ENCODE results near the gene FLRT1.

Gene FLRT1, protein sequence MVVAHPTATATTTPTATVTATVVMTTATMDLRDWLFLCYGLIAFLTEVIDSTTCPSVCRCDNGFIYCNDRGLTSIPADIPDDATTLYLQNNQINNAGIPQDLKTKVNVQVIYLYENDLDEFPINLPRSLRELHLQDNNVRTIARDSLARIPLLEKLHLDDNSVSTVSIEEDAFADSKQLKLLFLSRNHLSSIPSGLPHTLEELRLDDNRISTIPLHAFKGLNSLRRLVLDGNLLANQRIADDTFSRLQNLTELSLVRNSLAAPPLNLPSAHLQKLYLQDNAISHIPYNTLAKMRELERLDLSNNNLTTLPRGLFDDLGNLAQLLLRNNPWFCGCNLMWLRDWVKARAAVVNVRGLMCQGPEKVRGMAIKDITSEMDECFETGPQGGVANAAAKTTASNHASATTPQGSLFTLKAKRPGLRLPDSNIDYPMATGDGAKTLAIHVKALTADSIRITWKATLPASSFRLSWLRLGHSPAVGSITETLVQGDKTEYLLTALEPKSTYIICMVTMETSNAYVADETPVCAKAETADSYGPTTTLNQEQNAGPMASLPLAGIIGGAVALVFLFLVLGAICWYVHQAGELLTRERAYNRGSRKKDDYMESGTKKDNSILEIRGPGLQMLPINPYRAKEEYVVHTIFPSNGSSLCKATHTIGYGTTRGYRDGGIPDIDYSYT

GRCh38 chr11:64035576-64035975, at the start of gene FLRT1:
TSS of gene FLRT1 (plus strand) at chr11:64035931. CDS start at chr11:64116268, 80,337 bp downstream.
- no peak for DNase-seq (ENCODE audit: low spot score)
- H3K4me3 Mint-ChIP-seq, result peak within 1 kb of the TSS; percentile 26
- peaks cover 23% of the 10 kb centered on the region for H3K27me3 Mint-ChIP-seq (ENCODE audit: low read depth)

GRCh38 chr11:63986156-63986931, 49.4 kb upstream of the FLRT1 start, which contains the start of gene OTUB1:
TSS of gene OTUB1 (plus strand) at chr11:63986438. CDS start at chr11:63986457, 19 bp downstream.
- DNase-seq (ENCODE audit: low spot score), result peak; percentile 85
- H3K4me3 Mint-ChIP-seq, result peak within 1 kb of the TSS; percentile 98
- peak within 1 kb of the TSS; percentile 99 for H3K27ac Mint-ChIP-seq
- peaks cover 25% of the 10 kb centered on the region for H3K4me1 Mint-ChIP-seq (ENCODE audit: low read depth)
- no peaks in the 10 kb centered on the region for H3K9me3 Mint-ChIP-seq
- H3K36me3 Mint-ChIP-seq (ENCODE audit: low read depth), result peaks cover 31% of the 10 kb centered on the region
- H3K27me3 Mint-ChIP-seq (ENCODE audit: low read depth), result no peaks in the 10 kb centered on the region

More at GRCh38 chr11:64035576-64035975, at the start of gene FLRT1:
- no peaks in the 10 kb centered on the region for H3K4me1 Mint-ChIP-seq (ENCODE audit: low read depth)
- no peak within 1 kb of the TSS for H3K27ac Mint-ChIP-seq
- no peaks in the 10 kb centered on the region for H3K9me3 Mint-ChIP-seq
- H3K36me3 Mint-ChIP-seq (ENCODE audit: low read depth), result peaks cover 2% of the 10 kb centered on the region

DNA sequence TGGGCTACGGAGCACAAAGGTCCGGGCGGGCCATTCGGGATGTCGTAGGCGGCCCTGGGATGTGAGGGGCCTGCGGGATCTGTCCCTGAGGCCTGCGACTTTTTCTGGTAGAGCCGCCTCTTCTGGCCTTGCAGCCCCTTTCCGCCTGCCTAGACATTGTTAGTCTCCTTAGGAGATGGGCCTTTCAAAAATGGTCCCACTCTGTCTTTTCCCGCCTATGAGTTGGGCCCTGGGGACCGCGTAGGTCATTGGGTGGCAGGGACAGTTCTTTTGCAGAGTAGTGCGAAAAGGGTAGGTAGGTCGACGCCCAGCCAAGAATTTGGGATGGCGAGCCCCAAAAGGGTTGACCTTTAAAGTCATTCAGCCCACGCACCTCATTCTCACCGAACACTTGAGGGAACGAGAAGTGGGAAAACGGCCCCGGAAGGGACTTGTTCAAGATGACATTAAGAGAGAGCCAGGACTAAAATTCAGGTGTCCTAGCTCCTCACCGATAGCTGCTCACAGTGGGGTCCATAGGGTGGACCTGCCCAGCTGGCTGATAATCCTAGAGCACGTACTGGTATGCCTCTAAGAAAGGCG, 48.7 kb upstream of the FLRT1 start:
- peak overlapping the region; percentile 73 for H3K4me3 Mint-ChIP-seq
- no peaks in the 10 kb centered on the region for H3K9me3 Mint-ChIP-seq
- H3K4me1 Mint-ChIP-seq (ENCODE audit: low read depth), result peaks cover 27% of the 10 kb centered on the region
- no peaks in the 10 kb centered on the region for H3K27me3 Mint-ChIP-seq (ENCODE audit: low read depth)
- H3K36me3 Mint-ChIP-seq (ENCODE audit: low read depth), result peaks cover 36% of the 10 kb centered on the region
- H3K27ac Mint-ChIP-seq, result peak overlapping the region; percentile 52
- DNase-seq (ENCODE audit: low spot score), result no peak

GRCh38 chr11:63991558-63991957, 44.2 kb upstream of the FLRT1 start:
- H3K4me3 Mint-ChIP-seq, result no peak overlapping the region
- no peak for DNase-seq (ENCODE audit: low spot score)
- no peaks in the 10 kb centered on the region for H3K9me3 Mint-ChIP-seq
- H3K36me3 Mint-ChIP-seq (ENCODE audit: low read depth), result peaks cover 35% of the 10 kb centered on the region
- no peak overlapping the region for H3K27ac Mint-ChIP-seq
- peaks cover 19% of the 10 kb centered on the region for H3K4me1 Mint-ChIP-seq (ENCODE audit: low read depth)
- H3K27me3 Mint-ChIP-seq (ENCODE audit: low read depth), result no peaks in the 10 kb centered on the region

DNA sequence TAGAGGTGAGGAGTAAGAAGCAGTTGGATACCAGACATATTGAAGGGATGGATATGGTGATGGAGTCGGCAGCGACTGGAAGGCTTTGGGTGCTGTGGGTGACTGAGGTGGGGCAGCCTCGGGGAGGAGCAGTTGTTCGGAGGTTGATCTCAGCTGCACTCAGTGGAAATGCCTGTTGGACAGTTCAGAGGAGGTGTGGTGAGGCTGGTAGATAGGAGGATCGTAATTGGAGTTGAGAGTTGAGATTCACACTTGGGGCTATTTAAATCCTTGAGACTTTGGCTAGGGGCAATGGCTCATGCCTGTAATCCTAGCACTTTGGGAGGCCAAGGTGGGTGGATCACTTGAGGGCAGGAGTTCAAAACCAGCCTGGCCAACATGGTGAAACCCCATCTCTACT, 42.6 kb upstream of the FLRT1 start:
- Mint-ChIP-seq H3K4me1 (ENCODE audit: low read depth) (peaks cover 11% of the 10 kb centered on the region), H3K27me3 (ENCODE audit: low read depth) (no peaks in the 10 kb centered on the region), H3K4me3 (no peak overlapping the region), H3K27ac (peak overlapping the region; percentile 38), H3K36me3 (ENCODE audit: low read depth) (peaks cover 42% of the 10 kb centered on the region), H3K9me3 (no peaks in the 10 kb centered on the region)
- no peak for DNase-seq (ENCODE audit: low spot score)

GRCh38 chr11:63993993-63994392, 41.7 kb upstream of the FLRT1 start:
- no peaks in the 10 kb centered on the region for H3K9me3 Mint-ChIP-seq
- no peaks in the 10 kb centered on the region for H3K27me3 Mint-ChIP-seq (ENCODE audit: low read depth)
- H3K36me3 Mint-ChIP-seq (ENCODE audit: low read depth), result peaks cover 39% of the 10 kb centered on the region
- H3K4me1 Mint-ChIP-seq (ENCODE audit: low read depth), result peaks cover 5% of the 10 kb centered on the region
- no peak for DNase-seq (ENCODE audit: low spot score)
- H3K4me3 Mint-ChIP-seq, result no peak overlapping the region
- no peak overlapping the region for H3K27ac Mint-ChIP-seq

DNA sequence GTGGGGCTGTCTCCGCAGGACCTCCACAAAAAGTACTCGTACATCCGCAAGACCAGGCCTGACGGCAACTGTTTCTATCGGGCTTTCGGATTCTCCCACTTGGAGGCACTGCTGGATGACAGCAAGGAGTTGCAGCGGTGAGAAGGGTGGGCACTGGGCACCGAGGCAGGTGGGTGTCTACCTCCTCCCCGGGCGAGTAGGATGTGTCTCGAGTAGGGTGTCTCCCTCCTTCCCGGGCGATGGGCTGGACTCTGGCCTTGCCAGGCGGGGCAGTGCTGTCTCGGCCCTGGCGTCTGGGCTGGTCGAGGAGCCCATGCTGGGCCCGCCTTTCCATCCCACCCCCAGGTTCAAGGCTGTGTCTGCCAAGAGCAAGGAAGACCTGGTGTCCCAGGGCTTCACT, 39.2 kb upstream of the FLRT1 start:
- peaks cover 23% of the 10 kb centered on the region for H3K36me3 Mint-ChIP-seq (ENCODE audit: low read depth)
- peaks cover 2% of the 10 kb centered on the region for H3K27me3 Mint-ChIP-seq (ENCODE audit: low read depth)
- peaks cover 8% of the 10 kb centered on the region for H3K4me1 Mint-ChIP-seq (ENCODE audit: low read depth)
- H3K27ac Mint-ChIP-seq, result no peak overlapping the region
- no peak for DNase-seq (ENCODE audit: low spot score)
- no peak overlapping the region for H3K4me3 Mint-ChIP-seq
- no peaks in the 10 kb centered on the region for H3K9me3 Mint-ChIP-seq

- Mint-ChIP-seq H3K9me3 (no peaks in the 10 kb centered on the region), H3K4me1 (ENCODE audit: low read depth) (peaks cover 6% of the 10 kb centered on the region), H3K27me3 (ENCODE audit: low read depth) (peaks cover 2% of the 10 kb centered on the region), H3K36me3 (ENCODE audit: low read depth) (peaks cover 20% of the 10 kb centered on the region), H3K27ac (no peak overlapping the region), H3K4me3 (no peak overlapping the region)
- no peak for DNase-seq (ENCODE audit: low spot score)
Measured at GRCh38 chr11:63997104-63997700, 38.5 kb upstream of the FLRT1 start.

GRCh38 chr11:63997801-63998337, 37.9 kb upstream of the FLRT1 start:
- H3K27me3 Mint-ChIP-seq (ENCODE audit: low read depth), result peaks cover 2% of the 10 kb centered on the region
- peaks cover 6% of the 10 kb centered on the region for H3K4me1 Mint-ChIP-seq (ENCODE audit: low read depth)
- peak overlapping the region; percentile 55 for H3K27ac Mint-ChIP-seq
- no peak overlapping the region for H3K4me3 Mint-ChIP-seq
- peaks cover 19% of the 10 kb centered on the region for H3K36me3 Mint-ChIP-seq (ENCODE audit: low read depth)
- no peak for DNase-seq (ENCODE audit: low spot score)
- no peaks in the 10 kb centered on the region for H3K9me3 Mint-ChIP-seq

DNA sequence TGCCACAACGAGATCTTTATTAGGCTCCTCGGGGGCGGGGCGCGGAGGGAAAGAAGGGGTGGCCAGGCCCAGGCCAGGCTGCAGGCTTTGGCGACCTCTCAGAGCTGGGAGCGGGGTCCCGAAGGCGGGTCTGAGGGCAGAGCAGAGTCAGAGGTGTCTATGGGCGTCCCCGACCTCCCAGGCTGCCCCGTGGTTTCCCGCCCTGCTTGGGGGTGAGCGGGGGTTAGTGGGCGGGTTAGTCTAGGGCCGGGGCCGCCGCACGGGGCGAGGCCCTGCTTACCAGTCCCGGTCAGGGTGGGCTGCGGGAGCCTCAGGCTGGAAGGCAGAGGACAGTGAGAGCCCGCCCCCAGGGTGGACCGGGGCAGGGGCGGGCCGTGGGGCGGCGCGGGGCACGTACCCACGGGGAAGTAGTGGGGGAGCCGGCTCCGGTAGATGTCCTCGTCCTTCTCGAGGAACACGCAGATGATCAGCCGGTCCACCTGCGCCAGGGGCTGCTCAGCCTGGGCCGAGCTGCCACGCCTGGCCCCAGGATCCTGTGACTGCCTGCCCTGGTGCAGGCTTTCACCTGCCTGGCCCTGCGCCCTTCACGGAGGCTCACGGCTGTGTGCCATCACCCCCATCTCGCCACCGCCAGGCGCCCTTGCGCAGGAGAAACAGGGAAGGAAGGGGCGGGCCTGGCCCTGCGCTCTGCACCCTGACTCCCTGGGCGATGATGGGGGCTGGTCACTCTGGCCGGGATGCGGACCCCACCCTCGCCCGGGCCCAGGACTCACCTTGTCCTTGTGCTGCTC, 37.0 kb upstream of the FLRT1 start:
- Mint-ChIP-seq H3K36me3 (ENCODE audit: low read depth) (peaks cover 16% of the 10 kb centered on the region), H3K27ac (no peak overlapping the region), H3K4me1 (ENCODE audit: low read depth) (peaks cover 3% of the 10 kb centered on the region), H3K27me3 (ENCODE audit: low read depth) (peaks cover 2% of the 10 kb centered on the region), H3K4me3 (no peak overlapping the region), H3K9me3 (no peaks in the 10 kb centered on the region)
- DNase-seq (ENCODE audit: low spot score), result no peak

DNA sequence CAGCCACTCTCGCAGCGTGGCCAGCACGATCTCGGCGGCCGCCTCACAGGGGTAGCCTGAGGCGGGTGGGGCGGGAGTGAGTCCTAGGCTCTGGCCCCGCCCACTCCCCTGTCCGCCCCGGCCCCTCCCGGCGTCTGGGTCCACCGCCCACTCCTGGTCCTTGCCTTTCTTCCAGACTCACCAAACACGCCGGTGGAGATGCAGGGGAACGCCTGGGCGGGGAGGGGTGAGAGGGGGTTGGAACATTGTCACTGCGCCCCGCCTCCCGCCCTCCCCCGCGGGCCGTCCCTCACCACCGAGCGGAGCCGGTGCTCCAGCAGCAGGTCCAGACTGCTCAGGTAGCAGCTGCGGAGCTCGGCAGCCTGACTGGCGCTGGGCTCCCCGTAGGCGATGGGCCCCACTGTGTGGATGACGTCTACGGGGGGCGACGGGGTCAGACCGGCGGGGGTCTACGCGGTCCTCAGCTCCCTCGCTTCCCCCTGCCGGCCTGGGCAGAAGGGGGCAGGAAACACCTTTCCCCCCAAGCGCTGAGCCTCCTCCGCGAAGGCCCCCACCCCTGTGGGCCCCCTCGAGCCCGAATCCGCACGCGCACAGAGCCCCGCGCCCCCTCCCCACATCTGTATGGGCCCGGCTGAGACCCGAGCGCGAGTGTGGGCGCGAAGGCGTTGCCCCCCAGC, 36.2 kb upstream of the FLRT1 start:
- Mint-ChIP-seq H3K27me3 (ENCODE audit: low read depth) (peaks cover 2% of the 10 kb centered on the region), H3K4me1 (ENCODE audit: low read depth) (peaks cover 3% of the 10 kb centered on the region), H3K4me3 (no peak overlapping the region), H3K27ac (no peak overlapping the region), H3K9me3 (no peaks in the 10 kb centered on the region), H3K36me3 (ENCODE audit: low read depth) (peaks cover 15% of the 10 kb centered on the region)
- DNase-seq (ENCODE audit: low spot score), result peak; percentile 32

GRCh38 chr11:64000026-64000739, 35.5 kb upstream of the FLRT1 start:
- Mint-ChIP-seq H3K27me3 (ENCODE audit: low read depth) (peaks cover 2% of the 10 kb centered on the region), H3K4me1 (ENCODE audit: low read depth) (peaks cover 3% of the 10 kb centered on the region), H3K4me3 (no peak overlapping the region)

More at GRCh38 chr11:64000026-64000739, 35.5 kb upstream of the FLRT1 start:
- Mint-ChIP-seq H3K9me3 (no peaks in the 10 kb centered on the region), H3K27ac (no peak overlapping the region), H3K36me3 (ENCODE audit: low read depth) (peaks cover 15% of the 10 kb centered on the region)
- DNase-seq (ENCODE audit: low spot score), result peak; percentile 74
